Neuronal stem cell (in vitro differentiated cells): ENCODE data around the gene STK32C.

ENCODE experiments used
- DNase-seq: peaks from one replicate; pipeline ENCODE4 v3.0.0-alpha.2; 2013; ENCODE audit warnings: low spot score
- H2AFZ ChIP-seq: one replicate; pipeline ENCODE4 v1.6.1; 2013; ENCODE audit warnings: mild to moderate bottlenecking, low read length, inconsistent platforms
- H2AK5ac ChIP-seq: 2 replicates; pipeline ENCODE4 v1.6.1; 2013; ENCODE audit warnings: low read depth, mild to moderate bottlenecking, inconsistent platforms, low read length, moderate library complexity, mixed read lengths
- H2BK120ac ChIP-seq: 2 replicates; pipeline ENCODE4 v1.6.1; 2013; ENCODE audit warnings: low read depth, mild to moderate bottlenecking, inconsistent platforms, low read length, moderate library complexity, mixed read lengths
- H2BK12ac ChIP-seq: one replicate; pipeline ENCODE4 v1.6.1; 2013; ENCODE audit warnings: low read length, inconsistent platforms
- H2BK15ac ChIP-seq: 2 replicates; pipeline ENCODE4 v1.6.1; 2013; ENCODE audit warnings: mild to moderate bottlenecking, low read length, inconsistent platforms, mixed read lengths
- H2BK5ac ChIP-seq: one replicate; pipeline ENCODE4 v1.6.1; 2013; ENCODE audit warnings: inconsistent platforms, mild to moderate bottlenecking, low read length, moderate library complexity
- H3K14ac ChIP-seq: one replicate; pipeline ENCODE4 v1.6.1; 2013; ENCODE audit warnings: low read length, inconsistent platforms
- H3K18ac ChIP-seq: 2 replicates; pipeline ENCODE4 v1.6.1; 2013; ENCODE audit warnings: low read length, inconsistent platforms
- H3K23ac ChIP-seq: 2 replicates; pipeline ENCODE4 v1.6.1; 2013; ENCODE audit warnings: low read depth, mild to moderate bottlenecking, mixed read lengths, low read length, inconsistent platforms; ENCODE audit not compliant: poor library complexity
- H3K27ac ChIP-seq: replicated peaks from 3 replicates; pipeline ENCODE4 v1.5.1; 2013; ENCODE audit warnings: low read length, inconsistent platforms
- H3K27me3 ChIP-seq, 3 experiments: 2 replicates each; pipeline ENCODE4 v1.6.1; 2013; ENCODE audit warnings: low read length in 3 of 3, mild to moderate bottlenecking in 2 of 3, inconsistent platforms in 1 of 3, low read depth in 1 of 3, mixed read lengths in 1 of 3, moderate library complexity in 1 of 3; ENCODE audit not compliant: control insufficient read depth in 3 of 3, insufficient read depth in 3 of 3
- H3K36me3 ChIP-seq, 2 donors: replicated peaks in 1 of 2; 2 replicates each; pipeline ENCODE4 v1.6.1; 2013; ENCODE audit warnings: low read length in 2 of 2; ENCODE audit not compliant: control insufficient read depth in 2 of 2, insufficient read depth in 2 of 2
- H3K4ac ChIP-seq: 2 replicates; pipeline ENCODE4 v1.6.1; 2013; ENCODE audit warnings: inconsistent platforms, mild to moderate bottlenecking, low read length, moderate library complexity
- H3K4me1 ChIP-seq, 2 donors: 1 replicate in 1 of 2; 2 replicates in 1 of 2; pipeline ENCODE4 v1.6.1; 2013; ENCODE audit warnings: low read length in 2 of 2, low read depth in 1 of 2; ENCODE audit not compliant: control insufficient read depth in 2 of 2, insufficient read depth in 1 of 2
- H3K4me2 ChIP-seq: one replicate; pipeline ENCODE4 v1.6.1; 2013; ENCODE audit warnings: mild to moderate bottlenecking, low read length, inconsistent platforms; ENCODE audit not compliant: insufficient read depth, poor library complexity, severe bottlenecking
- H3K4me3 ChIP-seq, 2 donors: 2 replicates each; pipeline ENCODE4 v1.5.1; 2013; ENCODE audit warnings: low read length in 2 of 2, mild to moderate bottlenecking in 2 of 2, inconsistent platforms in 1 of 2, moderate library complexity in 1 of 2
- H3K79me1 ChIP-seq: one replicate; pipeline ENCODE4 v1.6.1; 2013; ENCODE audit warnings: low read depth, mild to moderate bottlenecking, inconsistent platforms, low read length, moderate library complexity
- H3K9ac ChIP-seq: one replicate; pipeline ENCODE4 v1.6.1; 2013; ENCODE audit warnings: mild to moderate bottlenecking, low read depth, low read length, inconsistent platforms; ENCODE audit not compliant: poor library complexity
- H3K9me3 ChIP-seq, 2 donors: replicated peaks in 1 of 2; 2 replicates each; pipeline versions ENCODE3 to v1.6.1; 2013; ENCODE audit warnings: low read length in 2 of 2, mild to moderate bottlenecking in 2 of 2, inconsistent platforms in 1 of 2, low read depth in 1 of 2, mixed read lengths in 1 of 2, moderate library complexity in 1 of 2; ENCODE audit not compliant: control insufficient read depth in 2 of 2, insufficient read depth in 1 of 2
- H4K8ac ChIP-seq: one replicate; pipeline ENCODE4 v1.6.1; 2013; ENCODE audit warnings: low read depth, mild to moderate bottlenecking, inconsistent platforms, low read length, moderate library complexity
- H4K91ac ChIP-seq: one replicate; pipeline ENCODE4 v1.6.1; 2013; ENCODE audit warnings: low read length, low read depth, mild to moderate bottlenecking, inconsistent platforms; ENCODE audit not compliant: poor library complexity
- WGBS, 2 donors: extraction: QIAGEN DNeasy Blood & Tissue Kit; methylation state at CpG; one replicate each; pipeline ENCODE4 v1.1.7; 2013; ENCODE audit warnings: missing lambda C conversion rate in 2 of 2, mixed read lengths in 1 of 2; ENCODE audit not compliant: insufficient read length in 2 of 2, insufficient replicate concordance in 1 of 2; ENCODE audit errors: extremely low coverage in 2 of 2; 5-methylcytosine and 5-hydroxymethylcytosine counted together

The STK32C gene

DNA sequence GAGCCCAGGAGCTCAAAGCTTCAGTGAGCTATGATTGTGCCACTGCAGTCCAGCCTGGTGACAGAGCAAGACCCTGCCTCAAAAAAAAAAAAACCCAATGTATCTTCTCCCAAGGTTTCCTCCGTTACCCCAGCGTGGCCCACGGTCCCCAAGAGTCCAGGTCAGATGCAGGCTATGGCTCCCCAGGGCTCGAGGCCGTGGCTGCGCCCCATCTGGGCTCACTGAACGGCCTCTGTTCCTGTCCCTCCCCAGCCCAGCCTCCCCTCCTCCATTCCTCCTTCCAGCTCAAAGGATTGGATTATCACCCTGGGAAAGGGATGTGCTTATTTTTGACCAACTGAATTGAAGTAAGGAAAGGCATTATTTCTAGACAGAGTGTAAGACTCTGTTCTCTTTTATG is 31.0 kb downstream of the STK32C start:
- peaks cover 12 to 14% of the 10 kb centered on the region in 2 donors for H3K4me1 ChIP-seq
- H4K8ac ChIP-seq: no peak overlapping the region
- no peaks in the 10 kb centered on the region for H3K36me3 ChIP-seq
- H3K4me3 ChIP-seq: no peak overlapping the region
- no CpG with 5 or more reads among the region's 7 CpGs for WGBS, 2 donors
- H3K27me3 ChIP-seq: no peaks in the 10 kb centered on the region
- H3K23ac ChIP-seq: no peak overlapping the region
- H2AK5ac ChIP-seq: no peak overlapping the region
- no peak overlapping the region for H3K4me2 ChIP-seq
- H2BK12ac ChIP-seq: no peak overlapping the region
- no peak overlapping the region for H3K14ac ChIP-seq
- H2BK120ac ChIP-seq: no peak overlapping the region
- no peaks in the 10 kb centered on the region for H3K9me3 ChIP-seq
- H3K79me1 ChIP-seq: peaks cover 4% of the 10 kb centered on the region
- H2AFZ ChIP-seq: no peak overlapping the region
- no peak overlapping the region for H3K4ac ChIP-seq
- H3K18ac ChIP-seq: no peak overlapping the region
- no peak for DNase-seq
- no peak overlapping the region for H2BK15ac ChIP-seq
- H4K91ac ChIP-seq: no peak overlapping the region
- no peak overlapping the region for H3K27ac ChIP-seq
- no peak overlapping the region for H2BK5ac ChIP-seq
- H3K9ac ChIP-seq: no peak overlapping the region

DNA sequence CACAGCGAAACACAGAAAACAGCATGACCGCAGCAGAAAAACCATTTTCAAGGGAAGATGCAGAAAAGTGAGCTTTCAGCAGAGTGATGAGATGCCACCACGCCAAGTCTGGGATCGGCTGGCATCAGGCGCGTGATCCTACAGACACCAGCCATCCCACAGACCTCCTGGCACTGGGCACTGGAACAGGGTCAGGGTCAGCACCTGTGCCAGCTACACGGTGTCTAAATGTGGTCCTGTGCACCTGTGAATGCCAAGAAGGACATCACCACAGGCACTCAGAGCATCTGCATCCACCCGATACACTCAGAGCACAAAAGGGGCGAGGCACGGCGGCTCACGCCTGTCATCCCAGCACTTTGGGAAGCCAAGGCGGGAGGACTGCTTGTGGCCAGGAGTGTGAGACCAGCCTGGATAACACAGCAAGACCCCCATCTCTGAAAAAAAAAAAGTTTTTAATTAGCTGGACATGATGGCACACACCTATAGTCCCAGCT is 31.5 kb downstream of the STK32C start:
- H3K27me3 ChIP-seq: no peaks in the 10 kb centered on the region
- no peak overlapping the region for H2BK12ac ChIP-seq
- no peak overlapping the region for H3K27ac ChIP-seq
- no peak for DNase-seq
- H3K23ac ChIP-seq: peak overlapping the region; percentile 5
- no peak overlapping the region for H3K9ac ChIP-seq
- no peaks in the 10 kb centered on the region for H3K9me3 ChIP-seq
- no peak overlapping the region for H2BK5ac ChIP-seq
- H3K36me3 ChIP-seq: no peaks in the 10 kb centered on the region
- H4K91ac ChIP-seq: no peak overlapping the region
- H4K8ac ChIP-seq: no peak overlapping the region
- H3K4ac ChIP-seq: no peak overlapping the region
- no peak overlapping the region for H2AK5ac ChIP-seq
- WGBS, 2 donors: no CpG with 5 or more reads among the region's 13 CpGs
- H3K4me3 ChIP-seq: no peak overlapping the region
- peaks cover 12 to 14% of the 10 kb centered on the region in 2 donors for H3K4me1 ChIP-seq
- peak overlapping the region; percentile 63 for H3K18ac ChIP-seq
- H3K4me2 ChIP-seq: no peak overlapping the region
- H2BK120ac ChIP-seq: no peak overlapping the region
- H2AFZ ChIP-seq: no peak overlapping the region
- H3K14ac ChIP-seq: no peak overlapping the region
- peaks cover 4% of the 10 kb centered on the region for H3K79me1 ChIP-seq
- H2BK15ac ChIP-seq: no peak overlapping the region

DNA sequence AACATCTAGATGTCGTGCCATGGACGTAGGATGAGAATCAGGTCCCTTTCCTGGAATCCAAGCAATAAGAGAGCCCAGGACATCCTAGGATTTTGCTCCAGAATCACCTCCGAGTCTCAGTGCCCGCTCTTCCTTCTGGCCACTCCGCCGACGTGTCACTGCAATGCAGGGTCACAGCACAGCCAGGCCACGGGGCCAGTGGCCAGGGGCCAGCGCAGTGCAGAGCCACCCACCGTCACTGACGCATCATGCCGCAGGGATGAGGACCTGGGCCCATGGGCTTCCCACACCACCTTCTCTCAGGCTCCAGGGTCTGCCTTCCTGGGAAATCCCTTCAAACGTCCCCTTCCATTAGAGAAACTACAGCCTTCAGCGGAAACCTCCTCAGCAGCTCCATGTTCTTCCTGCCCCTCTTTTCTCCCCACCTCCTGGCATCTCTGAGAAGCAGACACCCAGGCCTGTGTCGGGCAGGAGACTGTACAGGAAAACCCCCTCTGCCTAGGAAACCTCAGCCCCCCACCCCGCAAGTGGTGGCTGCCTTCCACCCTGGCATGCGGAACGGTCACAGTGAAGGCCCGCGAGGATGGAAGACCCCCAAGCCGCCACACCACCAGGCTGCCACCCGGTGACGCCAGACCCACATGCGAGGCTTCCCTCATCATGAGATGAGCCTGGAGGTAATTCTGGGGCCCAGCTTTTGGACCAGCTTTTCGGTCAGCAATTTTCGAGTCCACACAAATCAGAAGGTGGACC is 32.1 kb downstream of the STK32C start:
- Histone ChIP-seq H2AK5ac (peak overlapping the region; percentile 40), H3K4me1 (peaks cover 12% of the 10 kb centered on the region in 2 donors), H3K4ac (no peak overlapping the region), H2BK15ac (no peak overlapping the region), H2BK12ac (no peak overlapping the region), H3K23ac (no peak overlapping the region), H3K14ac (peak overlapping the region; percentile 50), H3K36me3 (no peaks in the 10 kb centered on the region), H3K79me1 (peaks cover 2% of the 10 kb centered on the region), H4K91ac (no peak overlapping the region), H2AFZ (no peak overlapping the region), H3K18ac (no peak overlapping the region), H3K9me3 (no peaks in the 10 kb centered on the region), H2BK120ac (no peak overlapping the region), H3K27ac (no peak overlapping the region), H3K27me3 (no peaks in the 10 kb centered on the region), H3K4me2 (no peak overlapping the region), H4K8ac (no peak overlapping the region), H2BK5ac (no peak overlapping the region), H3K9ac (peak overlapping the region; percentile 73), H3K4me3 (no peak overlapping the region)
- WGBS, 2 donors: no CpG with 5 or more reads among the region's 26 CpGs
- DNase-seq: no peak

DNA sequence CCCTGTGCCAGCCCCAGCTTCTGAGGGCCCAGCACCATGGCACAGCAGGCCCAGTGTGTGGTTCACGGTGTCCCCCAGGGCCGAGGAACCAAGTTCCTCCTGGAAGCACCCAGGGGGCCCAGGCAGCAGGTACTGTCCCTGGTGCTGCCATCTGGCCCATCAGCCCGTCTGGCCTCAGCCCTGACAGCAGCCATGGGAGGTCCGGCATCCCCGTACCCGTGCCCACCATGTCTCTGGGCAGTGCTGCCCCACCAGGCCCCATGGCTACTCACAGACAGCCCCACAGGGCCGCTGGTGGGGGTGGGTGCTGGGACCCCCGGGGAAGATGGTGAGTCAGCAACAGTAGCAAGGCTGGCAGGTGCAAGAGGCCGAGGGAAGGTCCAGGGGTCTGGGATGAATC is 32.8 kb downstream of the STK32C start:
- Histone ChIP-seq H3K36me3 (no peaks in the 10 kb centered on the region), H3K27me3 (no peaks in the 10 kb centered on the region), H4K8ac (no peak overlapping the region), H3K4me3 (no peak overlapping the region), H2AK5ac (peak overlapping the region; percentile 40), H3K4ac (no peak overlapping the region), H2AFZ (no peak overlapping the region), H3K27ac (no peak overlapping the region), H3K23ac (no peak overlapping the region), H2BK120ac (no peak overlapping the region), H3K9me3 (no peaks in the 10 kb centered on the region), H3K18ac (no peak overlapping the region), H4K91ac (no peak overlapping the region), H3K4me1 (peaks cover 12% of the 10 kb centered on the region in 2 donors), H3K4me2 (no peak overlapping the region), H3K14ac (no peak overlapping the region), H3K9ac (peak overlapping the region; percentile 33), H2BK15ac (no peak overlapping the region), H2BK5ac (no peak overlapping the region), H2BK12ac (no peak overlapping the region), H3K79me1 (no peaks in the 10 kb centered on the region)
- no CpG with 5 or more reads among the region's 9 CpGs for WGBS, 2 donors
- no peak for DNase-seq
